ENCODE measurements around the gene LRRC8E.
A peak's percentile ranks its signal among the peaks of the same experiment; 100 is the strongest.
"Not testable (repeated sequence)": the region's sequence is repeated elsewhere in the genome, so short reads cannot be mapped to it uniquely, and the experiment has no call there.

The LRRC8E gene

GRCh38 chr19:7921967-7922835 lies 33.9 kb downstream of the LRRC8E start:
- no peak for DNase-seq

GRCh38 chr19:7922836-7923195 lies 34.5 kb downstream of the LRRC8E start:
- no peak for DNase-seq

GRCh38 chr19:7923295-7924191 lies 35.2 kb downstream of the LRRC8E start:
- DNase-seq, result no peak

- no peak for DNase-seq
Observed at GRCh38 chr19:7924241-7924640, 35.9 kb downstream of the LRRC8E start.

- no peak for DNase-seq
Observed at GRCh38 chr19:7924651-7925170, 36.4 kb downstream of the LRRC8E start.

- peak; percentile 48 to 59 for DNase-seq
Observed at GRCh38 chr19:7925171-7925851, 37.0 kb downstream of the LRRC8E start.

GRCh38 chr19:7926021-7926726 lies 37.9 kb downstream of the LRRC8E start, which contains the start of gene CTXN1:
Gene CTXN1, minus strand, starts transcription at chr19:7926135. Its CDS starts 597 bp downstream, at chr19:7925538.
- no peak for DNase-seq

- DNase-seq, result no peak
Observed at GRCh38 chr19:7926727-7927604, 38.7 kb downstream of the LRRC8E start.

- no peak for DNase-seq
Observed at GRCh38 chr19:7927605-7928333, 39.5 kb downstream of the LRRC8E start.

GRCh38 chr19:7928334-7928706 lies 40.0 kb downstream of the LRRC8E start:
- no peak for DNase-seq

GRCh38 chr19:7928741-7929701 lies 40.7 kb downstream of the LRRC8E start:
- peak; percentile 53 to 74 for DNase-seq

GRCh38 chr19:7930030-7930429 lies 41.7 kb downstream of the LRRC8E start:
- DNase-seq, result not testable (repeated sequence)

GRCh38 chr19:7930765-7931164 lies 42.5 kb downstream of the LRRC8E start:
- no peak for DNase-seq

GRCh38 chr19:7931221-7932061 lies 43.1 kb downstream of the LRRC8E start:
- no peak for DNase-seq

GRCh38 chr19:7932276-7932929 lies 44.1 kb downstream of the LRRC8E start:
- no peak for DNase-seq

- no peak for DNase-seq
Observed at GRCh38 chr19:7932930-7933300, 44.6 kb downstream of the LRRC8E start.

- no peak for DNase-seq
Observed at GRCh38 chr19:7933411-7933810, 45.1 kb downstream of the LRRC8E start.

Measured in Kasumi-1 (cell line).